ENCODE measurements around the gene SLC1A7.

GRCh38 chr1:53135735-53136114 lies 6.7 kb downstream of the SLC1A7 start:
- TF ChIP-seq EZH2phosphoT487 (IDR thresholded peaks at IDR 0.05; ENCODE audit: borderline replicate concordance, low read length), result no peak
- TF ChIP-seq CTCF (IDR thresholded peaks at IDR 0.05; ENCODE audit: low read depth, low read length, poor library complexity, severe bottlenecking), result no peak
